H1 (cell line): ENCODE data around the gene KIAA0513. TPM values are rescaled to one million over a fixed set of nuclear protein-coding genes. Genes with fewer than 3 reads are reported as not detected.

Experiments used
- CHD7 ChIP-seq: fragments of 300-600 bp; sonication (generic); IDR thresholded peaks from 2 replicates; pipeline ENCODE4 v1.7.1; 2012; ENCODE audit warnings: low read length, moderate library complexity, mild to moderate bottlenecking, inconsistent platforms; ENCODE audit not compliant: insufficient replicate concordance
- polyA plus RNA-seq, 7 experiments: library from polyadenylated mRNA; depleted of rRNA in 3 of 7; stranded (reverse) in 5 of 7; unstranded in 2 of 7; fragments of >200 nt in 5 of 7; fragments of 200-250 nt in 2 of 7; gene quantifications; 1 replicate in 5 of 7; 2 replicates in 1 of 7; 4 replicates in 1 of 7; pipeline versions ENCODE4 v1.2.1 to v1.2.3, GENCODE V29; 2011 to 2013; ENCODE audit warnings: missing spikeins in 2 of 7, mixed read lengths in 2 of 7
- total RNA-seq: library from RNA; stranded (reverse); fragmentation: NEBNext Ultra II Directional; extraction: Animal tissue kit (Norgen Biotek cat#: 25700); gene quantifications from 2 replicates; pipeline ENCODE4 v1.2.1, GENCODE V29; 2021

Gene KIAA0513
- total and polyA plus RNA-seq, 2 of the 8 experiments (the other 6 are each of a cell fraction or from before 2014, with no cell fraction given) = 2.1 to 6.1 TPM

- no peak for TF ChIP-seq CHD7
These were observed 22.1 kb upstream of the KIAA0513 start (continued) for GRCh38 chr16:85005285-85006069.
